Coronary artery (tissue), 2 donors: ENCODE results near the gene STRA6.

ENCODE experiments used
- DNase-seq: peaks from one replicate; pipeline ENCODE4 v3.0.0-alpha.2; 2017; ENCODE audit warnings: low spot score
- H3K27ac ChIP-seq, 2 donors: fragments of 200-600 bp; sonication (generic); one replicate each; pipeline ENCODE4 v1.5.1; 2016 to 2019
- H3K4me3 ChIP-seq: fragments of 200-600 bp; sonication (generic); 2 replicates; pipeline ENCODE4 v1.5.1; 2016; ENCODE audit warnings: mild to moderate bottlenecking, moderate library complexity
- CTCF ChIP-seq: fragments of 200-600 bp; sonication (generic); IDR thresholded peaks from one replicate; pipeline ENCODE4 v1.5.1; 2019; ENCODE audit warnings: antibody characterized with exemption

Gene STRA6

GRCh38 chr15:74211656-74212055, 9.1 kb upstream of the STRA6 start:
- Histone ChIP-seq H3K27ac (no peak overlapping the region), H3K4me3 (no peak overlapping the region)
- DNase-seq: no peak
- TF ChIP-seq CTCF: no peak

GRCh38 chr15:74210729-74211128, 8.1 kb upstream of the STRA6 start:
- peak overlapping the region in 1 of 2 donors; percentile 44 for H3K27ac ChIP-seq

GRCh38 chr15:74209997-74210671, 7.5 kb upstream of the STRA6 start:
- no peak for TF ChIP-seq CTCF
- DNase-seq: no peak

More at GRCh38 chr15:74210729-74211128, 8.1 kb upstream of the STRA6 start:
- DNase-seq: no peak
- TF ChIP-seq CTCF: no peak
- H3K4me3 ChIP-seq: no peak overlapping the region

GRCh38 chr15:74209560-74209958, 7.0 kb upstream of the STRA6 start:
- no peak for TF ChIP-seq CTCF
- H3K4me3 ChIP-seq: no peak overlapping the region
- no peak for DNase-seq
- peak overlapping the region in 1 of 2 donors; percentile 37 for H3K27ac ChIP-seq

More at GRCh38 chr15:74209997-74210671, 7.5 kb upstream of the STRA6 start:
- Histone ChIP-seq H3K4me3 (no peak overlapping the region), H3K27ac (peak overlapping the region in 1 of 2 donors; percentile 44)

- no peak overlapping the region for H3K4me3 ChIP-seq
- DNase-seq: no peak
- no peak for TF ChIP-seq CTCF
- H3K27ac ChIP-seq: peak overlapping the region in 1 of 2 donors; percentile 37
Observed at GRCh38 chr15:74208901-74209559, 6.4 kb upstream of the STRA6 start.

- Histone ChIP-seq H3K4me3 (no peak overlapping the region), H3K27ac (no peak overlapping the region)
- no peak for DNase-seq
- TF ChIP-seq CTCF: no peak
Observed at GRCh38 chr15:74208496-74208895, 5.9 kb upstream of the STRA6 start.
